Keratinocyte (primary cell): ENCODE results near the gene DHX35. TPM values are rescaled to one million over a fixed set of nuclear protein-coding genes. Genes with fewer than 3 reads are reported as not detected.

Source experiments
- DNase-seq: peaks from one replicate; pipeline ENCODE4 v3.0.0-alpha.2; 2011; ENCODE audit warnings: low read depth, missing footprints, low spot score
- FAIRE-seq: peaks from 2 replicates; lab custom pipeline; 2011; peaks lifted over from hg19 to GRCh38; lab: Jason Lieb, UNC
- H2AFZ ChIP-seq: 2 replicates; pipeline ENCODE4 v1.6.0; 2012; ENCODE audit warnings: low read length, control low read depth, inconsistent platforms; ENCODE audit not compliant: control insufficient read depth
- H3K27ac ChIP-seq: 2 replicates; pipeline ENCODE4 v1.5.1; 2011; ENCODE audit warnings: low read length; ENCODE audit not compliant: control insufficient read depth, insufficient read depth
- H3K27me3 ChIP-seq: 3 replicates; pipeline ENCODE4 v1.6.0; 2011; ENCODE audit warnings: low read length; ENCODE audit not compliant: control insufficient read depth, insufficient read depth; ENCODE audit errors: extremely low read depth
- H3K36me3 ChIP-seq, 2 experiments: 2 replicates in 1 of 2; 3 replicates in 1 of 2; pipeline ENCODE4 v1.5.1; 2011; ENCODE audit warnings: low read length in 2 of 2, mild to moderate bottlenecking in 1 of 2; ENCODE audit not compliant: control insufficient read depth in 2 of 2, insufficient read depth in 2 of 2; ENCODE audit errors: extremely low read depth in 1 of 2
- H3K4me1 ChIP-seq: 3 replicates; pipeline ENCODE4 v1.5.1; 2011; ENCODE audit warnings: low read length; ENCODE audit not compliant: control insufficient read depth, insufficient read depth; ENCODE audit errors: extremely low read depth
- H3K4me2 ChIP-seq: 3 replicates; pipeline ENCODE4 v1.6.0; 2011; ENCODE audit warnings: low read depth, low read length; ENCODE audit not compliant: control insufficient read depth, insufficient read depth; ENCODE audit errors: extremely low read depth
- H3K4me3 ChIP-seq, 3 experiments: fragments of 200-600 bp in 1 of 3; sonication (generic) in 1 of 3; 2 replicates in 2 of 3; 3 replicates in 1 of 3; pipeline ENCODE4 v1.5.1; 2011 to 2016; ENCODE audit warnings: low read length in 3 of 3, mild to moderate bottlenecking in 3 of 3, control low read depth in 2 of 3, inconsistent platforms in 1 of 3, low read depth in 1 of 3, mixed read lengths in 1 of 3, mixed run types in 1 of 3, moderate library complexity in 1 of 3; ENCODE audit not compliant: control insufficient read depth in 2 of 3, insufficient read depth in 2 of 3; ENCODE audit errors: extremely low read depth in 1 of 3
- H3K79me2 ChIP-seq: 2 replicates; pipeline ENCODE4 v1.6.0; 2012; ENCODE audit warnings: low read length; ENCODE audit not compliant: control insufficient read depth, insufficient read depth
- H3K9ac ChIP-seq: 3 replicates; pipeline ENCODE4 v1.6.0; 2011; ENCODE audit warnings: low read length; ENCODE audit not compliant: control insufficient read depth, insufficient read depth; ENCODE audit errors: extremely low read depth
- H3K9me1 ChIP-seq: 3 replicates; pipeline ENCODE4 v1.6.0; 2011; ENCODE audit warnings: low read length; ENCODE audit not compliant: control insufficient read depth, insufficient read depth; ENCODE audit errors: extremely low read depth
- H3K9me3 ChIP-seq: 2 replicates; pipeline ENCODE4 v1.5.1; 2012; ENCODE audit warnings: low read depth, low read length; ENCODE audit not compliant: control insufficient read depth
- H4K20me1 ChIP-seq: 3 replicates; pipeline ENCODE4 v1.6.0; 2011; ENCODE audit warnings: low read length; ENCODE audit not compliant: control insufficient read depth, insufficient read depth; ENCODE audit errors: extremely low read depth
- EZH2 ChIP-seq: IDR thresholded peaks from one replicate; pipeline ENCODE4 v1.6.1; 2012; ENCODE audit warnings: inconsistent platforms, mild to moderate bottlenecking, low read length, moderate library complexity
- dilution Hi-C: fragments of 300-500 bp; cut with MboI; formaldehyde crosslinking; loops from one replicate; pipeline ENCODE4 v1.7.0; 2020; ENCODE audit warnings: low sequenced_read_pairs; ENCODE audit not compliant: extremely low pct_ligation_motif_present
- polyA plus RNA-seq, 5 experiments: library from polyadenylated mRNA; depleted of rRNA in 3 of 5; stranded (reverse) in 3 of 5; stranded (forward) in 1 of 5; unstranded in 1 of 5; fragments of >200 nt; gene quantifications; 1 replicate in 1 of 5; 2 replicates in 3 of 5; 3 replicates in 1 of 5; pipeline versions ENCODE4 v1.2.1 to v1.2.3, GENCODE V29; 2011 to 2012; ENCODE audit warnings: missing spikeins in 2 of 5, low read depth in 1 of 5, low replicate concordance in 1 of 5
- TF ChIP-seq, protein P1 (sequence below), 3 experiments: IDR thresholded peaks in 1 of 3; conservative IDR thresholded peaks in 1 of 3; optimal IDR thresholded peaks in 1 of 3; 2 replicates in 2 of 3; 3 replicates in 1 of 3; pipeline versions ENCODE3 to v1.5.1; 2011; ENCODE audit warnings: low read length in 3 of 3, mild to moderate bottlenecking in 3 of 3, moderate library complexity in 2 of 3, control low read depth in 1 of 3, inconsistent platforms in 1 of 3; ENCODE audit not compliant: insufficient read depth in 2 of 3; ENCODE audit errors: extremely low read depth in 1 of 3

DHX35 gene
- polyA plus RNA-seq, 1 donor (not counting 4 experiments of a cell fraction or from before 2014, with no cell fraction given): 9.8 TPM

DNA sequence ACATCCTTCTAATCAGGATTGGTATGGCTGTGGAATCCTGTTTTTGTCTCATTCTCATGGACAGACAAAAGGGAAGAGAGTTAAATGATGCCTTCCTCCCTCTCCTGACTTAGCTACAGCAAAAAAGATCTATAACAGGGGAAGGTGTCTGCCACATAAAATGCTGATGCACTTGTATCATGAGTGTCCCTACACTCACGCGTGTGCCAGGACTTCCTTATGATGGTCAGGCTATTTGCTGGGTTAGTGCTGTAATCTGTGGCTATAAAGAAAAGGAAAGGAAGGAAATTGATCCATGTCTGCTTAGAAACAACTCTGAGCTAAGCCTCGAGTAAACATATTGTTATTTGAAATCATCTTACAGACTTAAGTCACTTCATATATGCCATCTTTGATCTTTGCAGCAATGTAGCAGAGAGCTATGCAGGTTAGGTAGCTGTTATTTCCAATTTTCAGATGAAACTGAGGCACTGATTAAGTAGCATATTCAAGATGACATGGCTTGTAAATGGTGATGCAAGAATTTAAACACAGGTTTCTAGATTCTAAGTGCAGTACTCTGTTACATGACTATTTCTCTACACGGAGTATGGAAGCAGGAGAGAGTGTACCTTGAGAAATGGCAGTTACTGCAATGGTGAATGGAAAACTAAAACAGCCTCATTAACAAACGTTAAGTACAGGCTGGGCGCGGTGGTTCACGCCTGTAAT, 8.4 kb upstream of the DHX35 start:
- dilution Hi-C loops: no loop called here
- no peak overlapping the region for H3K27ac ChIP-seq
- no peak for FAIRE-seq

DNA sequence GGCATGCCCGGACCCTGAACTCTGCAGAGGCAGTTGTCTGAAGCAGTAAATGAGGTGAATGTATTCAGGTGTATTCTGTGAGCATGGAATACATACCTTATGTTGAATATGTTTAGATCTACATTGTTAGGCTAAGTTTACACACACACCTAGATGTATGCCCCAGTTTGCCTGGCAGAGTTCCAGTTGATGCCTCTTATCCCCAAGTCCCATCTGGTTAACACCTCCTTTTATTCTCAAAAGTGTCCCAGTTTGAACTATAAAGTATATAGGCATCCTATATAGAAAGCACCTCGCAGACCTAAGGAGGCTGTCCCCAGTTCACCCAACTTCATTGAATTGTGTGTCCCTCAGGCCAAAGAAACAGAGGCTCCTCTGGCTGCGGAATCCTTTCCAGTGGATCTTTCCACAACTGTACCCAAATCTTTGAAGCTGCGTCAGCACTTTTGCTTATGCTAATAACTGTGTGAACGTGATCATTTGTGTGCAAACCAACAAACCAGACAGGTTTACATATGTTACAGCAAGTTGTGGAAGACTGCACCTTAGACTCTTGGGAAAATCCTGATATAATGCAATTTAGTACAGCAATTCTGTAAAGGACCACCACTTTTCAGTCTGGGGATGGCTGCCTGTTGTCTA, 4.8 kb upstream of the DHX35 start:
- H3K4me2 ChIP-seq: no peak overlapping the region
- H3K9me3 ChIP-seq: no peaks in the 10 kb centered on the region
- FAIRE-seq (no peak), DNase-seq (no peak)
- no peaks in the 10 kb centered on the region for H3K27me3 ChIP-seq
- no peaks in the 10 kb centered on the region for H4K20me1 ChIP-seq
- H3K4me1 ChIP-seq: peaks cover 7% of the 10 kb centered on the region
- H3K9ac ChIP-seq: no peak overlapping the region
- no peaks in the 10 kb centered on the region for H3K36me3 ChIP-seq
- TF ChIP-seq, protein P1, sequence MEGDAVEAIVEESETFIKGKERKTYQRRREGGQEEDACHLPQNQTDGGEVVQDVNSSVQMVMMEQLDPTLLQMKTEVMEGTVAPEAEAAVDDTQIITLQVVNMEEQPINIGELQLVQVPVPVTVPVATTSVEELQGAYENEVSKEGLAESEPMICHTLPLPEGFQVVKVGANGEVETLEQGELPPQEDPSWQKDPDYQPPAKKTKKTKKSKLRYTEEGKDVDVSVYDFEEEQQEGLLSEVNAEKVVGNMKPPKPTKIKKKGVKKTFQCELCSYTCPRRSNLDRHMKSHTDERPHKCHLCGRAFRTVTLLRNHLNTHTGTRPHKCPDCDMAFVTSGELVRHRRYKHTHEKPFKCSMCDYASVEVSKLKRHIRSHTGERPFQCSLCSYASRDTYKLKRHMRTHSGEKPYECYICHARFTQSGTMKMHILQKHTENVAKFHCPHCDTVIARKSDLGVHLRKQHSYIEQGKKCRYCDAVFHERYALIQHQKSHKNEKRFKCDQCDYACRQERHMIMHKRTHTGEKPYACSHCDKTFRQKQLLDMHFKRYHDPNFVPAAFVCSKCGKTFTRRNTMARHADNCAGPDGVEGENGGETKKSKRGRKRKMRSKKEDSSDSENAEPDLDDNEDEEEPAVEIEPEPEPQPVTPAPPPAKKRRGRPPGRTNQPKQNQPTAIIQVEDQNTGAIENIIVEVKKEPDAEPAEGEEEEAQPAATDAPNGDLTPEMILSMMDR (optimal IDR thresholded peaks at IDR 0.05 in 1 of 3, IDR thresholded peaks at IDR 0.05 in 1 of 3, conservative IDR thresholded peaks at IDR 0.05 in 1 of 3; ENCODE audit: extremely low read depth in 1 of 3, insufficient read depth in 2 of 3, low read length in 3 of 3): no peak
- TF ChIP-seq EZH2: no peak
- H3K79me2 ChIP-seq: peaks cover 1% of the 10 kb centered on the region
- no peaks in the 10 kb centered on the region for H3K9me1 ChIP-seq
- H3K27ac ChIP-seq: no peak overlapping the region
- dilution Hi-C loops: no loop called here
- H3K4me3 ChIP-seq: no peak overlapping the region
- no peak overlapping the region for H2AFZ ChIP-seq

More for the DNA sequence above, 8.4 kb upstream of the DHX35 start:
- no peaks in the 10 kb centered on the region for H3K4me1 ChIP-seq
- peaks cover 2% of the 10 kb centered on the region for H3K79me2 ChIP-seq
- H3K9me3 ChIP-seq: no peaks in the 10 kb centered on the region
- DNase-seq: no peak
- TF ChIP-seq, protein P1 (optimal IDR thresholded peaks at IDR 0.05 in 1 of 3, IDR thresholded peaks at IDR 0.05 in 1 of 3, conservative IDR thresholded peaks at IDR 0.05 in 1 of 3; ENCODE audit: extremely low read depth in 1 of 3, insufficient read depth in 2 of 3, low read length in 3 of 3): no peak
- TF ChIP-seq EZH2: no peak
- no peaks in the 10 kb centered on the region for H3K27me3 ChIP-seq
- no peaks in the 10 kb centered on the region for H4K20me1 ChIP-seq
- H3K4me2 ChIP-seq: no peak overlapping the region
- H3K9ac ChIP-seq: no peak overlapping the region
- no peaks in the 10 kb centered on the region for H3K9me1 ChIP-seq
- peaks cover 0 to 16% of the 10 kb centered on the region in 2 experiments for H3K36me3 ChIP-seq
- H3K4me3 ChIP-seq: no peak overlapping the region
- no peak overlapping the region for H2AFZ ChIP-seq
